T-helper 9 cell (primary cell): ENCODE measurements around the gene PPP1R11.
A peak's percentile ranks its signal among the peaks of the same experiment; 100 is the strongest.
"Not testable (repeated sequence)": the region's sequence is repeated elsewhere in the genome, so short reads cannot be mapped to it uniquely, and the experiment has no call there.

ENCODE experiments used
- DNase-seq: peaks from one replicate; pipeline ENCODE4 v3.0.0-alpha.2; 2020
- total RNA-seq, 2 donors: gene quantifications; one replicate each; lab custom pipeline; 2026; lab: John Stamatoyannopoulos, UW

Gene PPP1R11
- total RNA-seq: 44.9 to 62.8 reads per million in 2 donors

GRCh38 chr6:30066577-30067459 is at the start of gene PPP1R11:
TSS of gene PPP1R11 (plus strand) at chr6:30067198. CDS start at chr6:30067411, 213 bp downstream.
- peak; percentile 95 for DNase-seq

- no peak for DNase-seq
Measured at GRCh38 chr6:30019819-30020218, 47.2 kb upstream of the PPP1R11 start.

GRCh38 chr6:30020626-30021025 is 46.4 kb upstream of the PPP1R11 start:
- no peak for DNase-seq

- no peak for DNase-seq
Measured at GRCh38 chr6:30022189-30022588, 44.8 kb upstream of the PPP1R11 start.

GRCh38 chr6:30022712-30023111 is 44.3 kb upstream of the PPP1R11 start:
- not testable (repeated sequence) for DNase-seq

- DNase-seq: no peak
Measured at GRCh38 chr6:30025186-30025585, 41.8 kb upstream of the PPP1R11 start.

GRCh38 chr6:30029588-30029987 is 37.4 kb upstream of the PPP1R11 start:
- DNase-seq: no peak

- no peak for DNase-seq
Measured at GRCh38 chr6:30031381-30031780, 35.6 kb upstream of the PPP1R11 start.

- not testable (repeated sequence) for DNase-seq
Measured at GRCh38 chr6:30033440-30033839, 33.6 kb upstream of the PPP1R11 start.

GRCh38 chr6:30035784-30036183 is 31.2 kb upstream of the PPP1R11 start:
- DNase-seq: no peak

GRCh38 chr6:30037182-30037788 is 29.7 kb upstream of the PPP1R11 start:
- DNase-seq: no peak

- no peak for DNase-seq
Measured at GRCh38 chr6:30041221-30041620, 25.8 kb upstream of the PPP1R11 start.

- DNase-seq: no peak
Measured at GRCh38 chr6:30041821-30042220, 25.2 kb upstream of the PPP1R11 start.

GRCh38 chr6:30042476-30042875 is 24.5 kb upstream of the PPP1R11 start:
- no peak for DNase-seq

- DNase-seq: no peak
Measured at GRCh38 chr6:30042914-30043313, 24.1 kb upstream of the PPP1R11 start.

- DNase-seq: no peak
Measured at GRCh38 chr6:30043744-30044143, 23.3 kb upstream of the PPP1R11 start.

- DNase-seq: no peak
Measured at GRCh38 chr6:30044630-30045029, 22.4 kb upstream of the PPP1R11 start.

GRCh38 chr6:30047220-30047619 is 19.8 kb upstream of the PPP1R11 start:
- DNase-seq: no peak

- no peak for DNase-seq
Measured at GRCh38 chr6:30053682-30054081, 13.3 kb upstream of the PPP1R11 start.

GRCh38 chr6:30055513-30055912 is 11.5 kb upstream of the PPP1R11 start:
- no peak for DNase-seq

GRCh38 chr6:30060606-30061091 is 6.3 kb upstream of the PPP1R11 start:
- DNase-seq: no peak

- peak; percentile 73 for DNase-seq
Measured at GRCh38 chr6:30061092-30061857, 5.7 kb upstream of the PPP1R11 start, which contains the start of gene POLR1H. TSS of gene POLR1H (plus strand) at chr6:30061265. CDS start at chr6:30061525, 260 bp downstream.

- DNase-seq: peak; percentile 25
Measured at GRCh38 chr6:30061858-30062458, 5.0 kb upstream of the PPP1R11 start.
